A549 treated with CORT108297 at 1 μM for 4 hours (cell line): ENCODE results near the gene SAFB2. TPM values are rescaled to one million over a fixed set of nuclear protein-coding genes. Genes with fewer than 3 reads are reported as not detected.

ENCODE experiments used
- total RNA-seq: library from RNA; stranded (reverse); fragments of 200-300 nt; extraction: Qiagen RNA extraction; gene quantifications from 5 replicates; pipeline ENCODE4 v1.2.3, GENCODE V29; 2022

SAFB2 gene
- 29.1 to 37.0 TPM (median 36.1 TPM) in 5 replicates for total RNA-seq

GRCh38 chr19:5622465-5623396 is at the start of gene SAFB2, which contains the start of gene SAFB:
Gene SAFB2, minus strand, starts transcription at chr19:5622776. Its CDS starts 61 bp downstream, at chr19:5622715.
Gene SAFB, plus strand, starts transcription at chr19:5623083. Its CDS starts 123 bp downstream, at chr19:5623206.

GRCh38 chr19:5567360-5567969 is 55.1 kb downstream of the SAFB2 start, which contains the start of gene TINCR:
Gene TINCR, minus strand, starts transcription at chr19:5567953.

Other genes starting within 250 kb of the SAFB2 start
- gene ZNRF4, start 167.4 kb downstream of the SAFB2 start, total RNA-seq = not detected in 5 replicates
- 1.8 to 3.6 TPM (median 2.9 TPM) in 5 replicates for gene TINCR, start 54.8 kb downstream of the SAFB2 start, total RNA-seq
- 53.1 to 61.9 TPM (median 55.9 TPM) in 5 replicates for gene SAFB, start 307 bp upstream of the SAFB2 start, total RNA-seq
- gene MICOS13, start 57.7 kb upstream of the SAFB2 start, total RNA-seq = 49.1 to 75.8 TPM (median 67.3 TPM) in 5 replicates
- gene HSD11B1L, start 58.3 kb upstream of the SAFB2 start, total RNA-seq = 3.6 to 5.2 TPM (median 4.8 TPM) in 5 replicates
- 708 to 894 TPM (median 738 TPM) in 5 replicates for gene RPL36, start 67.5 kb upstream of the SAFB2 start, total RNA-seq
- 48.6 to 64.9 TPM (median 62.2 TPM) in 5 replicates for gene LONP1, start 97.4 kb upstream of the SAFB2 start, total RNA-seq
- gene CATSPERD, start 97.9 kb upstream of the SAFB2 start, total RNA-seq = 0.08 TPM in 1 of 5 replicates, not detected in the others
- gene PRR22, start 162.0 kb upstream of the SAFB2 start, total RNA-seq = 2.1 to 3.3 TPM (median 2.9 TPM) in 5 replicates
- 30.3 to 35.2 TPM (median 33.8 TPM) in 5 replicates for gene DUS3L, start 168.4 kb upstream of the SAFB2 start, total RNA-seq
- gene NRTN, start 182.3 kb upstream of the SAFB2 start, total RNA-seq = 0.27 to 0.89 TPM (median 0.48 TPM) in 5 replicates
- gene FUT6, start 216.9 kb upstream of the SAFB2 start, total RNA-seq = not detected in 5 replicates
- gene FUT3, start 228.7 kb upstream of the SAFB2 start, total RNA-seq = 0.06 TPM in 2 of 5 replicates, not detected in the others
- gene FUT5, start 247.8 kb upstream of the SAFB2 start, total RNA-seq = not detected in 5 replicates